HG03025 (cell line): ENCODE data around the gene PRSS2.

Source experiments
- ATAC-seq: cut with Tn5 transposase; IDR thresholded peaks from one replicate; pipeline ENCODE4 v1.9.1; 2021; ENCODE audit warnings: mild to moderate bottlenecking, moderate library complexity; ENCODE audit not compliant: unreplicated experiment, low FRiP score

The PRSS2 gene

GRCh38 chr7:142819530-142819929, 48.8 kb downstream of the PRSS2 start:
- ATAC-seq = no peak

- no peak for ATAC-seq
These were observed 51.9 kb downstream of the PRSS2 start for GRCh38 chr7:142822714-142823113.
